GM21737 (cell line): ENCODE results near the gene AP5B1.

ENCODE experiments used
- ATAC-seq: cut with Tn5 transposase; IDR thresholded peaks from one replicate; pipeline ENCODE4 v1.9.1; 2021; ENCODE audit warnings: mild to moderate bottlenecking, moderate library complexity; ENCODE audit not compliant: unreplicated experiment

The AP5B1 gene

DNA sequence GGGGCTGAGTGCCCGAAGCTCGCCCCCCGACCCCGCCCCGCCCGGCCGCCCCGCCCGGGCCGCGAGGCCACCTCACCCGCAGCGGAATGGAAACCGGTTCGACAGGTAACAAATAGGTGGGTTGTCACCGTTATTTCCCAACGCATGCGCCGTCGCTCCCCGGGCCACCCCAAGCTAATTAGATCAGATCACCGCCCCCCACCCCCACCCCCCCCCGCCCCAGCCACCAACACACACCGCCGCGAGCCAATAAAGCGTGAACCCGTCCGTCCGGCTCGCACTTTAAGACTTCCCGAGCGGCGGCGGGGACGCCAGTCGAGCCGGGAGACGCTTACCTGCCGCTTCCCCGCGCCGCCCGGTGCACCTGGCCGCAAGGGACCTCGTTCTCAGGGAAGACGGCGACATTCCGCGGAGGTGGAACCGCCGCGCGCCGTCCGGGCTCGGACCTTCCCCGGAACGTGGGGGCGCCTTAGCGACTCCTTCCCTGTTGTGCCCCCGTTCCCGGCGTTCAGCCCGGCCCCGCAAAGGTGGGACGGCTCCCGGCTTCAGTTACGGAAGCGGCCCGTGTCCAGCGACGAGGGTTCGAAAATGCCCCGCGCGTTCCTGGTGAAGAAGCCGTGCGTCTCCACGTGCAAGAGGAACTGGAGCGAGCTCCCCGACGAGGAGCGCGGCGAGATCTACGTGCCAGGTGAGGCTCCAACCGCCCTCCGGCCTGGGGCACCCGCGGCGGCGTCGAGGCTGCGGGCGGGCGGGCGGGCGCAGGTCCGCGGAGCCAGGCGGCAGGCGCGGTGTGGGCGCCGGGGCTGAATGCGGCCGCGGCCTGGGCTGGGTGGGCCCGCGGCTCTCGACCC is 6.2 kb upstream of the AP5B1 start, which contains the start of gene OVOL1:
Gene OVOL1, plus strand, starts transcription at position 278 of the 851 bp plus-strand sequence. Its CDS starts 311 bp downstream, at position 589.
- no peak for ATAC-seq

GRCh38 chr11:65786008-65786785 is 5.4 kb upstream of the AP5B1 start:
- ATAC-seq, result no peak

GRCh38 chr11:65785319-65786007 is 4.7 kb upstream of the AP5B1 start:
- no peak for ATAC-seq

GRCh38 chr11:65782816-65783228 is 2.0 kb upstream of the AP5B1 start:
- no peak for ATAC-seq

DNA sequence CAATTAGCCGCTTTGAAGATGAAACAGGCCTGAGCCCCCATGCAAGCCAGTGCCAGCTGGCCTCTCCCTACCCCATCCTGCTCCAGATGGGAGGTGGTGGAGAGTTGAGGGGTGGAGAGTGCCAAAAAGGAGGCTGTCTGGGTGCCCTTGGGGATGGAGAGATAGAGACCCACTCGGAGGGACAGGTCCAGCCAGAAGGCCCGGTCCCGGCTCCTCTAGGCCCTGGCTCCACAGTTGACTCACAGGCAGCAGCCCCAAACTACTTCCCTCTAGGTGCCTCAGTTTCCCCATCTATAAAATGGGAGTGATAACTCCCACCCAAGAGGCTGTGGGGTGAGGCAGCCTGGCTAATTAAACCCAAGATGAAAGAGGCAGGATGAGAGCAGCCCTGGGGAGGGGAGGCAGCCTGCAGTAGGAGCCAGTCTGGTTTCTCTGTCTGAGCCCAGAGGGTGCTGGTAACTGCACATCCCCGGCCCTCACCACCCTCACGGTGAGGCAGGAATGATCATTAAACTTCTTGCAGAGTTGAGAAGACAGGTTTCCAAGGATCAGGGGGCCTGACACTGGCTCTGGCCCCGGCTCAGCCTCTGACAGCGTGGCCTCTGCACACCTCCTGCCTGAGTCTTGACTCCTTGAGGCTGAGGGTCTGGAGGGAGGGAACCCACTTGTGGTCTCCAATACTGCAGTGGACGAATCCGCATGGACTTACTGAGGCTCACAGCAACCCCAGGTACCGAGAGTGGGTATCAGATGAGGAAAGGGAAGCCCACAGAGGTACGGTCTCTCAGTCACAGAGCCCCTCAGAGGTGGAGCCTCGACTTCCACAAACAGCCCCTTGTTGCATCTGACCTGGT is 1.4 kb upstream of the AP5B1 start:
- no peak for ATAC-seq

- ATAC-seq, result peak; percentile 21
Observed at GRCh38 chr11:65781152-65781961, 581 bp upstream of the AP5B1 start.

GRCh38 chr11:65779919-65780769 is 632 bp downstream of the AP5B1 start:
- ATAC-seq, result peak; percentile 58

- no peak for ATAC-seq
Observed at GRCh38 chr11:65779669-65779918, 1.2 kb downstream of the AP5B1 start.

- no peak for ATAC-seq
Observed at GRCh38 chr11:65778901-65779668, 1.7 kb downstream of the AP5B1 start.

GRCh38 chr11:65778431-65778900 is 2.3 kb downstream of the AP5B1 start:
- no peak for ATAC-seq

GRCh38 chr11:65777821-65778361 is 2.9 kb downstream of the AP5B1 start:
- ATAC-seq, result no peak

- no peak for ATAC-seq
Observed at GRCh38 chr11:65777241-65777640, 3.5 kb downstream of the AP5B1 start.

- ATAC-seq, result no peak
Observed at GRCh38 chr11:65776710-65777141, 4.0 kb downstream of the AP5B1 start.

- no peak for ATAC-seq
Observed at GRCh38 chr11:65776196-65776595, 4.6 kb downstream of the AP5B1 start.

DNA sequence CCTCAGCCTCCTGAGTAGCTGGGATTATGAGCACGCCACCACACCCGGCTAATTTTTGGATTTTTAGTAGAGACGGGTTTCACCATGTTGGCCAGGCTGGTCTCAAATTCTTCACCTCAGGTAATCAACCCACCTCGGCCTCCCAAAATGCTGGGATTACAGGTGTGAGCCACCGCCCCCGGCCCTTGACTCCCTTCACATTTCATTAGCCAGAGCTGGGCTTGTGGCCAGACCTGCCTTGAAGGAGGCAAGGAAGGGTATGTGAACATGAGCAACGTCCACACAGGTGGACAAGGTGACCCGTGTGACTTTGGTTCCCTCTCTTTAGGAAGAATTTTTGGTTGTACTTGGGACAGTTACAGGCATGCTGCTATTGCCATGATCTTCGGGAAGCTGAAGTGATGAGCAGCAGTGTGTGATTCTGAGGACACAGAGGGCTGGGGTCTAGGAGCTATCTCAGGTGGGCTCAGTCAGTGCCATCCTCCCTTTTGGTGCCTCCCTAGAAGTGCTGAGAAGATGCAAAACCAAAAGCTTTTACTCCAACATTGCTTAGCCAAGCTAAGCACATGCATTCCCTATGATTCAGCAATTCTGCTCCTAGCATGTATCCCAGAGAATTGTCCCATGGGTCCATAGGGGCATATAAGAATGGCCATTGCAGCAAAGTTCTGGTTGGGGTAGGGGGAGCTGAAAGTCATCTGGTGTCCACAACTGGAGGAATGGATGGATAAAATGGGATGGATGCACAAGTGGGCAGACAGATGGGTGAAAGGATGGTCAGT is 6.1 kb downstream of the AP5B1 start:
- no peak for ATAC-seq

GRCh38 chr11:65773784-65774411 is 6.9 kb downstream of the AP5B1 start:
- no peak for ATAC-seq
